ENCODE measurements around the gene ANKRD34C.

DNA sequence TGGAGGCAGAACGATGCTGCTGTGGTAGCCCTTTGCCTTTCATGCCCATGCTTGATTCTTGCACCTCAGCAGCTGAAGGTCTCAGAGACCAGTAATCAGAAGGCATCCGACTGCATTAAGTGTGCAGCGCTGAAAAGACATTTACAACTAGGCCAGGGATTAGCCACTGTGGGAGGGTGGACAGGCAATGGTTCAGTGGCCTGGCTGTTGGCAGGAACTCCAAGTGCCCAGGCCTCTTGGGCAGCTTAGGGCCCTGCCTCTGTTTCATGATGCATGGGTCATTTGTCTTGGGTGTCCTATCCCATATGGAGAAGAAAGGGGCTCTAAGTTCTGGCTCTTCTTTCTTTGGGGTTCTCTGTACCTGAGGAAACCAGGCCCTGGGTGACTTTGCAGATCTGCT is 39.8 kb downstream of the ANKRD34C start:
- TF ChIP-seq, protein P1, sequence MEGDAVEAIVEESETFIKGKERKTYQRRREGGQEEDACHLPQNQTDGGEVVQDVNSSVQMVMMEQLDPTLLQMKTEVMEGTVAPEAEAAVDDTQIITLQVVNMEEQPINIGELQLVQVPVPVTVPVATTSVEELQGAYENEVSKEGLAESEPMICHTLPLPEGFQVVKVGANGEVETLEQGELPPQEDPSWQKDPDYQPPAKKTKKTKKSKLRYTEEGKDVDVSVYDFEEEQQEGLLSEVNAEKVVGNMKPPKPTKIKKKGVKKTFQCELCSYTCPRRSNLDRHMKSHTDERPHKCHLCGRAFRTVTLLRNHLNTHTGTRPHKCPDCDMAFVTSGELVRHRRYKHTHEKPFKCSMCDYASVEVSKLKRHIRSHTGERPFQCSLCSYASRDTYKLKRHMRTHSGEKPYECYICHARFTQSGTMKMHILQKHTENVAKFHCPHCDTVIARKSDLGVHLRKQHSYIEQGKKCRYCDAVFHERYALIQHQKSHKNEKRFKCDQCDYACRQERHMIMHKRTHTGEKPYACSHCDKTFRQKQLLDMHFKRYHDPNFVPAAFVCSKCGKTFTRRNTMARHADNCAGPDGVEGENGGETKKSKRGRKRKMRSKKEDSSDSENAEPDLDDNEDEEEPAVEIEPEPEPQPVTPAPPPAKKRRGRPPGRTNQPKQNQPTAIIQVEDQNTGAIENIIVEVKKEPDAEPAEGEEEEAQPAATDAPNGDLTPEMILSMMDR (IDR thresholded peaks at IDR 0.05): no peak
- TF ChIP-seq KDM1A (IDR thresholded peaks at IDR 0.05; ENCODE audit: low read depth): no peak
- no peak for TF ChIP-seq POLR2A (IDR thresholded peaks at IDR 0.05; ENCODE audit: low read length)
- no peak for TF ChIP-seq CHD2 (IDR thresholded peaks at IDR 0.05; ENCODE audit: low read length, partially characterized antibody)
- no peak for TF ChIP-seq BHLHE40 (IDR thresholded peaks at IDR 0.05; ENCODE audit: low read depth, low read length)
- TF ChIP-seq, protein P2, sequence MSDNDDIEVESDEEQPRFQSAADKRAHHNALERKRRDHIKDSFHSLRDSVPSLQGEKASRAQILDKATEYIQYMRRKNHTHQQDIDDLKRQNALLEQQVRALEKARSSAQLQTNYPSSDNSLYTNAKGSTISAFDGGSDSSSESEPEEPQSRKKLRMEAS (IDR thresholded peaks at IDR 0.05): no peak
